ENCODE measurements around the gene CD72. TPM values are rescaled to one million over a fixed set of nuclear protein-coding genes. Genes with fewer than 3 reads are reported as not detected.

Gene CD72
- total RNA-seq, 2 experiments from 2014 or later = 13.1 to 15.5 TPM

DNA sequence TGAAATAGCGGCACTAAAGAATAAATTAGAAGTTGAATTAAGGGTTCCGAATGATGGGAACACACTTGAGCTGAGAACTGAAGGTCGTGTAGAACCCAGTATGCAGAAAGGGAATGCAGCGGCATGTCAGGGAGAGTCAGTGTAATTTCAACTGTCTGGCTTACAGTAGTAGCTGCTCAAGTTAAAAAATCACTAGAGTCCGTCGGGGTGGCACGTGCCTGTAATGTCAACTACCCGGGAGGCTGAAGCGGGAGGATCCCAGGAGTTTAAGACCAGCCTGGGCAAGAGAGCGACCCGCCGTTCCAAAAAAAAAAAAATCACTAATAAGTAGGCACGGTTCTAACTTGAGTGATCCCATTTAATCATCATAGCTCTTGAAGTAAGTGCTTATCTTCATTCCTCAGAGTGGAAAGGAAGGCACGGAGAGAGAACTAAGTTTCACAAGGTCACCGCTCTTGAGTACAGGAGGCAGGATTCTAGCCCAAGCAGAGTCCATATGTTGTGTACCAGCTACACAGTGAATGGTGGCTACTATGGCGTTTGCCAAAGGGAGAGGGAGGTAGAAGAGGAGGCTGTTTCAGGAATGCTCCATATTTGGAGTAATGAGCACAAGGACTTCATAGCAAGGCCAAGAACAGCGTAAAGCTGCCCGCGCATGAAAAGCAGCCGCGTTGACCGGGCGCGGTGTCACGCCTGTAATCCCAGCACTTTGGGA lies 38.8 kb upstream of the CD72 start:
- CTCF ChIA-PET = interaction anchor here (0.8 to 24.5 kb wide), 17 partner anchors 9 to 225 kb away, joined by 3 to 313 read pairs (median 6); partner anchors contain the start of genes CREB3, SIT1, TLN1 and TPM2
- Mint-ChIP-seq H3K4me3 (peak overlapping the region; percentile 81), H3K27ac (peak overlapping the region; percentile 96), H3K36me3 (ENCODE audit: low read depth) (peaks cover 31% of the 10 kb centered on the region), H3K27me3 (peaks cover 2% of the 10 kb centered on the region), H3K4me1 (ENCODE audit: low read depth) (peaks cover 57% of the 10 kb centered on the region), H3K9me3 (no peaks in the 10 kb centered on the region)
- ATAC-seq (no peak), DNase-seq (no peak)
- intact Hi-C loops (cut with micrococcal nuclease) = loop anchor here (5.0 to 10.0 kb wide), 2 partner anchors 70 to 158 kb away; partner anchors contain the start of genes HINT2 and SPAG8
- POLR2A ChIA-PET = interaction anchor here (0.5 to 5.3 kb wide), 13 partner anchors 10 to 155 kb away, joined by 3 to 64 read pairs (median 4); partner anchors contain the start of genes CREB3, SPAG8, TLN1 and TPM2
- TF ChIP-seq, protein P1, sequence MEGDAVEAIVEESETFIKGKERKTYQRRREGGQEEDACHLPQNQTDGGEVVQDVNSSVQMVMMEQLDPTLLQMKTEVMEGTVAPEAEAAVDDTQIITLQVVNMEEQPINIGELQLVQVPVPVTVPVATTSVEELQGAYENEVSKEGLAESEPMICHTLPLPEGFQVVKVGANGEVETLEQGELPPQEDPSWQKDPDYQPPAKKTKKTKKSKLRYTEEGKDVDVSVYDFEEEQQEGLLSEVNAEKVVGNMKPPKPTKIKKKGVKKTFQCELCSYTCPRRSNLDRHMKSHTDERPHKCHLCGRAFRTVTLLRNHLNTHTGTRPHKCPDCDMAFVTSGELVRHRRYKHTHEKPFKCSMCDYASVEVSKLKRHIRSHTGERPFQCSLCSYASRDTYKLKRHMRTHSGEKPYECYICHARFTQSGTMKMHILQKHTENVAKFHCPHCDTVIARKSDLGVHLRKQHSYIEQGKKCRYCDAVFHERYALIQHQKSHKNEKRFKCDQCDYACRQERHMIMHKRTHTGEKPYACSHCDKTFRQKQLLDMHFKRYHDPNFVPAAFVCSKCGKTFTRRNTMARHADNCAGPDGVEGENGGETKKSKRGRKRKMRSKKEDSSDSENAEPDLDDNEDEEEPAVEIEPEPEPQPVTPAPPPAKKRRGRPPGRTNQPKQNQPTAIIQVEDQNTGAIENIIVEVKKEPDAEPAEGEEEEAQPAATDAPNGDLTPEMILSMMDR (IDR thresholded peaks at IDR 0.05) = no peak

DNA sequence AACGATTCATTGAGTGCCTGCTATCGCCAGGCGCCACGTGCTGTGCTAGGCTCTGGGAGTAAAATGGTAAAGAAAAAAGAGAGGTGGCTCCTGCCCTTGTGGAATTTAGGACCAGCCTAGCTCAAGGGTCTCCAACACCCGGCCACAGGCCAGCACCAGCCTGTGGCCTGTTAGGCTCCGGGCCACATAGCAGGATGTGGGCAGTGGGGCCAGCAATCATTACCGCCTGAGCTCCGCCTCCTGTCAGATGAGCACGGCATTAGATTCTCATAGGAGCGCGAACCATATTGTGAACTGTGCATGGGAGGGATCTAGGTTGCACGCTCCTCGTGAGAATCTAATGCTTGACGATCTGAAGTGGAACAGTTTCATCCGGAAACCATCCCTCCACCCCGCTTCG lies 38.1 kb upstream of the CD72 start:
- H3K4me3 Mint-ChIP-seq = peak overlapping the region; percentile 81
- no peak for ATAC-seq

GRCh38 chr9:35653611-35654010 lies 35.4 kb upstream of the CD72 start:
- DNase-seq (no peak), ATAC-seq (no peak)
- CTCF ChIA-PET = interaction anchor here (0.9 to 8.7 kb wide), 3 partner anchors 14 to 75 kb away, joined by 3 to 95 read pairs (median 4); no protein-coding TSS in a partner anchor
- Mint-ChIP-seq H3K4me1 (ENCODE audit: low read depth) (peaks cover 43% of the 10 kb centered on the region), H3K27me3 (peaks cover 2% of the 10 kb centered on the region), H3K27ac (no peak overlapping the region), H3K9me3 (no peaks in the 10 kb centered on the region), H3K4me3 (no peak overlapping the region), H3K36me3 (ENCODE audit: low read depth) (peaks cover 17% of the 10 kb centered on the region)
- TF ChIP-seq, protein P1 (IDR thresholded peaks at IDR 0.05) = no peak
- POLR2A ChIA-PET = interaction anchor here (0.7 kb wide), 1 partner anchor 37 kb away, joined by 3 read pairs; no protein-coding TSS in a partner anchor
- intact Hi-C loops (cut with micrococcal nuclease) = loop anchor here (10.0 kb wide), 1 partner anchor 161 kb away; the partner anchor contains the start of genes HINT2 and SPAG8

More for the DNA sequence above, 38.1 kb upstream of the CD72 start:
- CTCF ChIA-PET = interaction anchor here (0.8 to 24.5 kb wide), 10 partner anchors 9 to 100 kb away, joined by 3 to 313 read pairs (median 14); partner anchors contain the start of genes CREB3, SIT1, TLN1 and TPM2
- no peak overlapping the region for H3K27ac Mint-ChIP-seq
- peaks cover 27% of the 10 kb centered on the region for H3K36me3 Mint-ChIP-seq (ENCODE audit: low read depth)
- TF ChIP-seq, protein P1 (IDR thresholded peaks at IDR 0.05) = no peak
- H3K27me3 Mint-ChIP-seq = peaks cover 2% of the 10 kb centered on the region
- intact Hi-C loops (cut with micrococcal nuclease) = loop anchor here (5.0 to 10.0 kb wide), 2 partner anchors 71 to 158 kb away; partner anchors contain the start of genes HINT2 and SPAG8
- no peak for DNase-seq
- no peaks in the 10 kb centered on the region for H3K9me3 Mint-ChIP-seq
- POLR2A ChIA-PET = interaction anchor here (0.7 to 5.3 kb wide), 5 partner anchors 8 to 43 kb away, joined by 3 to 64 read pairs (median 3); partner anchors contain the start of gene ARHGEF39
- peaks cover 58% of the 10 kb centered on the region for H3K4me1 Mint-ChIP-seq (ENCODE audit: low read depth)

GRCh38 chr9:35652829-35653209 lies 34.6 kb upstream of the CD72 start:
- Mint-ChIP-seq H3K9me3 (no peaks in the 10 kb centered on the region), H3K27ac (no peak overlapping the region), H3K4me3 (no peak overlapping the region), H3K36me3 (ENCODE audit: low read depth) (peaks cover 22% of the 10 kb centered on the region), H3K27me3 (peaks cover under 1% of the 10 kb centered on the region), H3K4me1 (ENCODE audit: low read depth) (peaks cover 49% of the 10 kb centered on the region)
- TF ChIP-seq, protein P1 (IDR thresholded peaks at IDR 0.05) = no peak
- intact Hi-C loops (cut with micrococcal nuclease) = loop anchor here (10.0 kb wide), 1 partner anchor 162 kb away; the partner anchor contains the start of genes HINT2 and SPAG8
- ChIA-PET POLR2A (no interaction called here), CTCF (interaction anchor here (1.9 kb wide), 1 partner anchor 14 kb away, joined by 4 read pairs; no protein-coding TSS in a partner anchor)
- DNase-seq (no peak), ATAC-seq (no peak)

All from activated CD8-positive, alpha-beta T cell treated with anti-CD3 and anti-CD28 coated beads for 36 hours (primary cell).